GM20000 (cell line): ENCODE measurements around the gene FGFRL1.

Experiments used
- DNase-seq: peaks from one replicate; pipeline ENCODE4 v3.0.0; 2012; ENCODE audit warnings: low spot score
- CTCF ChIP-seq: IDR thresholded peaks from 2 replicates; pipeline ENCODE4 v1.5.1; 2012; ENCODE audit warnings: mild to moderate bottlenecking, control low read depth; ENCODE audit errors: extremely low read depth, missing control alignments

Gene FGFRL1

GRCh38 chr4:999882-1000425 lies 11.5 kb upstream of the FGFRL1 start:
- DNase-seq: no peak
- no peak for TF ChIP-seq CTCF

GRCh38 chr4:1000686-1001260 lies 10.7 kb upstream of the FGFRL1 start:
- DNase-seq: no peak
- no peak for TF ChIP-seq CTCF

- no peak for TF ChIP-seq CTCF
- no peak for DNase-seq
Observed at GRCh38 chr4:1001561-1002130, 9.8 kb upstream of the FGFRL1 start.

GRCh38 chr4:1002131-1002630 lies 9.2 kb upstream of the FGFRL1 start:
- no peak for DNase-seq
- TF ChIP-seq CTCF: no peak

- no peak for DNase-seq
- TF ChIP-seq CTCF: no peak
Observed at GRCh38 chr4:1002631-1003251, 8.7 kb upstream of the FGFRL1 start.

GRCh38 chr4:1003271-1004070 lies 8.0 kb upstream of the FGFRL1 start:
- no peak for DNase-seq
- no peak for TF ChIP-seq CTCF
